Endothelial cell of umbilical vein (primary cell): Measurements from ENCODE around the gene MRM2. TPM values are rescaled to one million over a fixed set of nuclear protein-coding genes. Genes with fewer than 3 reads are reported as not detected.

ENCODE experiments used
- BruUV-seq: library from RNA; stranded (reverse); fragments of 400-500 nt; replicated peaks from 2 replicates; lab custom pipeline; 2021; lab: Mats Ljungman, UMichigan
- CTCF ChIA-PET: fragments of 300-600, 350-600 bp; sonication (Branson Sonifier 250); formaldehyde crosslinking; loops from one replicate; lab custom pipeline; 2021; ENCODE audit warnings: antibody characterized with exemption, inconsistent platforms; lab: Charles Lee
- POLR2A ChIA-PET: fragments of 300-600, 350-600 bp; sonication (Branson Sonifier 250); formaldehyde crosslinking; loops from one replicate; lab custom pipeline; 2021; ENCODE audit warnings: antibody characterized with exemption, inconsistent platforms; lab: Charles Lee
- DNase-seq: peaks from one replicate; pipeline ENCODE4 v3.0.0-alpha.2; 2011; ENCODE audit warnings: low read depth, low spot score
- FAIRE-seq: peaks from 2 replicates; lab custom pipeline; 2011; peaks lifted over from hg19 to GRCh38; lab: Jason Lieb, UNC
- H2AFZ ChIP-seq: 2 replicates; pipeline ENCODE4 v1.6.0; 2012; ENCODE audit warnings: low read depth, low read length, control low read depth, inconsistent platforms
- H3K27ac ChIP-seq: 2 replicates; pipeline ENCODE4 v1.5.1; 2011; ENCODE audit warnings: low read depth, mild to moderate bottlenecking, control low read depth, low read length, moderate library complexity; ENCODE audit not compliant: insufficient read depth
- H3K27me3 ChIP-seq, 2 experiments: 2 replicates each; pipeline versions ENCODE4 v1.6.0 to v1.6.1; 2011; ENCODE audit warnings: low read length in 2 of 2, mixed read lengths in 1 of 2; ENCODE audit not compliant: control insufficient read depth in 2 of 2, insufficient read depth in 2 of 2
- H3K36me3 ChIP-seq, 2 experiments: 2 replicates in 1 of 2; 3 replicates in 1 of 2; pipeline ENCODE4 v1.5.1; 2011; ENCODE audit warnings: low read length in 2 of 2, mild to moderate bottlenecking in 1 of 2, moderate library complexity in 1 of 2; ENCODE audit not compliant: control insufficient read depth in 2 of 2, insufficient read depth in 2 of 2; ENCODE audit errors: extremely low read depth in 1 of 2
- H3K4me1 ChIP-seq: 3 replicates; pipeline ENCODE4 v1.5.1; 2011; ENCODE audit warnings: mild to moderate bottlenecking, low read length; ENCODE audit not compliant: control insufficient read depth, insufficient read depth; ENCODE audit errors: extremely low read depth
- H3K4me2 ChIP-seq: 2 replicates; pipeline ENCODE4 v1.6.1; 2011; ENCODE audit warnings: low read length, control low read depth, mixed read lengths; ENCODE audit not compliant: insufficient read depth
- H3K4me3 ChIP-seq, 3 experiments: fragments of 200-600 bp in 1 of 3; sonication (generic), shearing (Covaris generic) in 1 of 3; replicated peaks in 1 of 3; 2 replicates each; pipeline ENCODE4 v1.5.1; 2011 to 2016; ENCODE audit warnings: control low read depth in 3 of 3, low read length in 3 of 3, mild to moderate bottlenecking in 2 of 3, inconsistent platforms in 1 of 3, low read depth in 1 of 3, moderate library complexity in 1 of 3; ENCODE audit not compliant: insufficient read depth in 1 of 3
- H3K79me2 ChIP-seq: 2 replicates; pipeline ENCODE4 v1.6.0; 2012; ENCODE audit warnings: low read length, inconsistent platforms; ENCODE audit not compliant: control insufficient read depth, insufficient read depth
- H3K9ac ChIP-seq: replicated peaks from 2 replicates; pipeline ENCODE3; 2011; ENCODE audit warnings: low read length, control low read depth; ENCODE audit not compliant: insufficient read depth; ENCODE audit errors: extremely low read depth
- H3K9me1 ChIP-seq: replicated peaks from 3 replicates; pipeline ENCODE4 v1.6.0; 2011; ENCODE audit warnings: mild to moderate bottlenecking, low read length; ENCODE audit not compliant: control insufficient read depth, insufficient read depth; ENCODE audit errors: extremely low read depth
- H3K9me3 ChIP-seq: replicated peaks from 2 replicates; pipeline ENCODE4 v1.5.1; 2012; ENCODE audit warnings: low read length, inconsistent platforms; ENCODE audit not compliant: control insufficient read depth, insufficient read depth
- H4K20me1 ChIP-seq: replicated peaks from 2 replicates; pipeline ENCODE3; 2011; ENCODE audit warnings: mild to moderate bottlenecking, low read length; ENCODE audit not compliant: control insufficient read depth, insufficient read depth; ENCODE audit errors: extremely low read depth
- JUN ChIP-seq: IDR thresholded peaks from 2 replicates; pipeline ENCODE4 v1.6.1; 2011; ENCODE audit warnings: borderline replicate concordance, low read depth; ENCODE audit not compliant: insufficient read length, insufficient read depth
- dilution Hi-C: fragments of 300-500 bp; cut with MboI; formaldehyde crosslinking; loops from one replicate; pipeline ENCODE4 v1.15.0; 2019; ENCODE audit warnings: low sequenced_read_pairs; ENCODE audit not compliant: extremely low pct_ligation_motif_present
- intact Hi-C: fragments of 100-400 bp; cut with micrococcal nuclease; formaldehyde crosslinking; loops from one replicate; pipeline ENCODE4 v1.10.0; 2022
- polyA plus RNA-seq, 4 experiments: library from polyadenylated mRNA; depleted of rRNA in 3 of 4; stranded (reverse) in 3 of 4; unstranded in 1 of 4; fragments of >200 nt; gene quantifications; 2 replicates each; pipeline versions ENCODE4 v1.2.1 to v1.2.3, GENCODE V29; 2011 to 2012; ENCODE audit warnings: missing spikeins in 1 of 4
- total RNA-seq: library from RNA; stranded (reverse); gene quantifications from 2 replicates; pipeline ENCODE4 v1.2.3, GENCODE V29; 2021
- TF ChIP-seq, protein P1 (sequence below), 2 donors: IDR thresholded peaks; 1 replicate in 1 of 2; 2 replicates in 1 of 2; pipeline ENCODE4 v1.5.1; 2011; ENCODE audit warnings: low read length in 2 of 2, mild to moderate bottlenecking in 2 of 2, moderate library complexity in 2 of 2, control low read depth in 1 of 2, inconsistent platforms in 1 of 2, low read depth in 1 of 2; ENCODE audit not compliant: insufficient read depth in 1 of 2; ENCODE audit errors: extremely low read depth in 1 of 2

The MRM2 gene
- total and polyA plus RNA-seq, 2 donors (not counting 3 experiments of a cell fraction or from before 2014, with no cell fraction given) = 10.6 to 20.8 TPM

DNA sequence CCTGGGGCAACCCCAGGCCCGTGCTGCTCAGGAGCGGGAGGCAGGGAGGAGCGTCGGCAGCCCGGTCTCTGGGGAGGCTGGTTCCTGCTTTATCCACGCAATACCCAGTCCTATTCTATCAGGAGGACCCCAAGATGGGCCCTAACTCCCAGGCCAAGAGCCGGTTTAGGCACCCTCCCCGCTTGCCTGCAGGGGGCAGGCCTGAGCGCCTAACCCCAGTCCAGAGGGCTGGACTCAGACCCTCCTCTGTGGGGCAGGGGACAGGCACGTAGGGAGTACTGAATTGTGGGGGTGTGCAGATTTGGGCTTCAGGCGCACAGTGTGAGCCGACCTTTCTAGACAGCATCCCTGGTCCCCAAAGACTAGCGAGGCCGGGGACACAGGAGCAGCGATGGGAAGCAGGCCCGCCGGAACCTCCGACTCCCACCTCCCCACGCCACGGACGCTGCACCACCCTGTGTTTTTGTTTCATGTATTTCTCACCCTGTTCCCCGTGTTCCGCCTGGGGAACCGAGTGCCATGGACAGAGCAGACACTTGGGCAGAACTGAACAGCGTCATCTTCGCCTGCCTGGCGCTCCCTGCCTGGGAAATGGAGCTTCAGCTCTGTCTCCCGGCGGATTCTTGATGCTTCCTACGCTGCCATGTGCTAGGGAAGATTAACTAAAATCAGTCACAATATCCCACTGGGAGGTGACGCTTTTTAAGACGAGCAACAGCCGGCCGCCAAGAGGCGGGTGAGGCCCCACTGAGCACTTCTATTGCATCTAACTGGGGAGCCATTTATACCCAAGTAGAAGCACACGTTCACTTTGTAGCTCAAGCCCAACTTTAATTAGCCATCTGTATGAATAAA lies 5.4 kb upstream of the MRM2 start:
- Histone ChIP-seq H3K9me3 (no peaks in the 10 kb centered on the region), H3K4me3 (no peak overlapping the region), H3K4me1 (peaks cover 22% of the 10 kb centered on the region), H3K4me2 (no peak overlapping the region), H3K79me2 (no peaks in the 10 kb centered on the region), H2AFZ (no peak overlapping the region), H3K27me3 (no peaks in the 10 kb centered on the region), H3K27ac (no peak overlapping the region), H3K36me3 (no peaks in the 10 kb centered on the region), H4K20me1 (no peaks in the 10 kb centered on the region), H3K9ac (no peak overlapping the region), H3K9me1 (no peaks in the 10 kb centered on the region)
- DNase-seq (peak; percentile 24), FAIRE-seq (no peak)
- BruUV-seq = no TSS peak
- dilution Hi-C loops = no loop called here
- intact Hi-C loops = loop anchor here (1.0 kb wide), 1 partner anchor 101 kb away; no protein-coding TSS in a partner anchor
- TF ChIP-seq, protein P1, sequence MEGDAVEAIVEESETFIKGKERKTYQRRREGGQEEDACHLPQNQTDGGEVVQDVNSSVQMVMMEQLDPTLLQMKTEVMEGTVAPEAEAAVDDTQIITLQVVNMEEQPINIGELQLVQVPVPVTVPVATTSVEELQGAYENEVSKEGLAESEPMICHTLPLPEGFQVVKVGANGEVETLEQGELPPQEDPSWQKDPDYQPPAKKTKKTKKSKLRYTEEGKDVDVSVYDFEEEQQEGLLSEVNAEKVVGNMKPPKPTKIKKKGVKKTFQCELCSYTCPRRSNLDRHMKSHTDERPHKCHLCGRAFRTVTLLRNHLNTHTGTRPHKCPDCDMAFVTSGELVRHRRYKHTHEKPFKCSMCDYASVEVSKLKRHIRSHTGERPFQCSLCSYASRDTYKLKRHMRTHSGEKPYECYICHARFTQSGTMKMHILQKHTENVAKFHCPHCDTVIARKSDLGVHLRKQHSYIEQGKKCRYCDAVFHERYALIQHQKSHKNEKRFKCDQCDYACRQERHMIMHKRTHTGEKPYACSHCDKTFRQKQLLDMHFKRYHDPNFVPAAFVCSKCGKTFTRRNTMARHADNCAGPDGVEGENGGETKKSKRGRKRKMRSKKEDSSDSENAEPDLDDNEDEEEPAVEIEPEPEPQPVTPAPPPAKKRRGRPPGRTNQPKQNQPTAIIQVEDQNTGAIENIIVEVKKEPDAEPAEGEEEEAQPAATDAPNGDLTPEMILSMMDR (IDR thresholded peaks at IDR 0.05; ENCODE audit: extremely low read depth in 1 of 2, insufficient read depth in 1 of 2, low read depth in 1 of 2, low read length in 2 of 2) = peak; percentile 72 to 83
- TF ChIP-seq JUN = no peak
- CTCF ChIA-PET = interaction anchor here (0.8 to 4.4 kb wide), 7 partner anchors 12 to 112 kb away, joined by 3 to 69 read pairs (median 5); no protein-coding TSS in a partner anchor
- POLR2A ChIA-PET = no interaction called here
